GM10248 (cell line): ENCODE measurements around the gene RIMBP2.

Experiments used
- CTCF ChIA-PET: fragments of 300-600 bp; sonication (Branson Sonifier 250); formaldehyde crosslinking; extraction: SDS; loops from one replicate; lab custom pipeline; 2021; ENCODE audit warnings: antibody characterized with exemption; lab: Yijun Ruan, JAX
- POLR2A ChIA-PET: fragments of 350-650 bp; sonication (Branson Sonifier 250); formaldehyde crosslinking; extraction: SDS; loops from one replicate; lab custom pipeline; 2020; ENCODE audit warnings: antibody characterized with exemption; lab: Yijun Ruan, JAX
- DNase-seq: peaks from one replicate; pipeline ENCODE4 v3.0.0; 2012; ENCODE audit errors: extremely low spot score
- CTCF ChIP-seq: IDR thresholded peaks from 2 replicates; pipeline ENCODE4 v1.5.1; 2012; ENCODE audit warnings: mild to moderate bottlenecking, low read depth; ENCODE audit errors: extremely low read depth, missing control alignments, control extremely low read depth

The RIMBP2 gene

GRCh38 chr12:130710733-130711080 lies 5.4 kb downstream of the RIMBP2 start:
- ChIA-PET CTCF (no interaction called here), POLR2A (no interaction called here)
- no peak for TF ChIP-seq CTCF
- no peak for DNase-seq

- ChIA-PET CTCF (interaction anchor here (1.7 kb wide), 1 partner anchor 38 kb away, joined by 6 read pairs; no protein-coding TSS in a partner anchor), POLR2A (no interaction called here)
- no peak for DNase-seq
- no peak for TF ChIP-seq CTCF
Measured at GRCh38 chr12:130709971-130710732, 5.9 kb downstream of the RIMBP2 start.

GRCh38 chr12:130709151-130709970 lies 6.7 kb downstream of the RIMBP2 start:
- ChIA-PET CTCF (interaction anchor here (1.7 kb wide), 1 partner anchor 38 kb away, joined by 6 read pairs; no protein-coding TSS in a partner anchor), POLR2A (no interaction called here)
- no peak for TF ChIP-seq CTCF
- DNase-seq, result no peak

- DNase-seq, result no peak
- ChIA-PET POLR2A (no interaction called here), CTCF (interaction anchor here (1.7 kb wide), 1 partner anchor 39 kb away, joined by 6 read pairs; no protein-coding TSS in a partner anchor)
- TF ChIP-seq CTCF, result no peak
Measured at GRCh38 chr12:130708648-130709047, 7.5 kb downstream of the RIMBP2 start.

GRCh38 chr12:130707571-130707891 lies 8.6 kb downstream of the RIMBP2 start:
- ChIA-PET POLR2A (no interaction called here), CTCF (no interaction called here)
- no peak for DNase-seq
- TF ChIP-seq CTCF, result no peak

GRCh38 chr12:130706885-130707570 lies 9.1 kb downstream of the RIMBP2 start:
- no peak for TF ChIP-seq CTCF
- POLR2A ChIA-PET, result no interaction called here
- no peak for DNase-seq
- CTCF ChIA-PET, result no interaction called here
